GM12872 (cell line): Measurements from ENCODE around the gene TTBK1.

Experiments
- CTCF ChIP-seq: IDR thresholded peaks from 3 replicates; pipeline ENCODE4 v1.5.1; 2011; ENCODE audit warnings: low read depth, mild to moderate bottlenecking, low read length, moderate library complexity; ENCODE audit not compliant: insufficient read depth

The TTBK1 gene

DNA sequence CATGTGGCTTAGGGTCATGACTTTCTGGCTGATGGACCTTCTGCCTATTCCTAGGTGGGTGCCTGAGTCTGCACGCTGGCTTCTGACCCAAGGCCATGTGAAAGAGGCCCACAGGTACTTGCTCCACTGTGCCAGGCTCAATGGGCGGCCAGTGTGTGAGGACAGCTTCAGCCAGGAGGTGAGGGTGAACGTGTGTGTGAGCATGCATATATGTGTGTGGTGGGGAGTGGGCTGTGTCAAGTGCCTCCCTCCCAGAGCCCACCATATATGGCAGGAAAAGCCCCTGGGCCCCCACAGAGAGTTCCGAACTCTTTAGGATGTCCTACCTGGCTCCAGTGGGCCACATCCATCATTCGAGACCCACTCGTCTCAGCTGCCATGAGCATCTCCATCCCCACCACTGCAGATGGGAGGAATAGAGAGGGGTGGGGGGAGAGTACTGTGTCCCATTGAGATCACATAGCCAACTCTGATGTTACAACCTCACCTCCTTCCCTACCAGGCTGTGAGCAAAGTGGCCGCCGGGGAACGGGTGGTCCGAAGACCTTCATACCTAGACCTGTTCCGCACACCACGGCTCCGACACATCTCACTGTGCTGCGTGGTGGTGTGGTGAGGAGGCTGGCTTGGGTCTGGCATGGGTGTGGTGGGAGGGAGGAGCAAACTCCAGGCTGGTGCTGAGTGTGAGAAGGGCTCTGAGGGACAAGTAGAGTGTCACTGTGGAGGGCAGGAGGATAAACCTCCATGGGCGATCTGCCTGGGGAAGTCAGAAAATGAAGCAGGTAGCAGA, 58.0 kb downstream of the TTBK1 start:
- TF ChIP-seq CTCF = no peak

GRCh38 chr6:43302126-43302525, 58.8 kb downstream of the TTBK1 start:
- no peak for TF ChIP-seq CTCF

DNA sequence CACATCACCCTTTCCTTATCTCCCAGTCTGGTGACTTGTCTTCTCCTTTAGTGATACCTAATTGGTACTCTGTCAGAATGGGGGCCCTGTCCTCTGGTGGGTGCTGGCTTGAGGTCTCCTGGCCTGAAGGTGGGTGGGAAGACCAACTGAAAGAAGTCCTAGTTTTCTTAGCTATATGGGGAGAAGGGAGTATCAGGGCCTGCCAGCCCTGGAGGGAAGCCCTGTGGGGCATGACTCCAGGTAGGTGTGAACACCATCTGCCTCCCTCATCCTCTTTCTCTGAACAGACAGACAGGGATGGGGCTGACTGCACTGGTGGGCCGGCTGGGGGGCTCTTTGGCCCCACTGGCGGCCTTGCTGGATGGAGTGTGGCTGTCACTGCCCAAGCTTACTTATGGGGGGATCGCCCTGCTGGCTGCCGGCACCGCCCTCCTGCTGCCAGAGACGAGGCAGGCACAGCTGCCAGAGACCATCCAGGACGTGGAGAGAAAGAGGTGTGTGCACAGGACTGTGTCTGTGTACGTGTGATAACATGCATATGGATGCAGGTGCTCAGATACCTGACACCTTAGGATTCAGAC, 60.6 kb downstream of the TTBK1 start:
- no peak for TF ChIP-seq CTCF

GRCh38 chr6:43304361-43304760, 61.1 kb downstream of the TTBK1 start:
- TF ChIP-seq CTCF = no peak

DNA sequence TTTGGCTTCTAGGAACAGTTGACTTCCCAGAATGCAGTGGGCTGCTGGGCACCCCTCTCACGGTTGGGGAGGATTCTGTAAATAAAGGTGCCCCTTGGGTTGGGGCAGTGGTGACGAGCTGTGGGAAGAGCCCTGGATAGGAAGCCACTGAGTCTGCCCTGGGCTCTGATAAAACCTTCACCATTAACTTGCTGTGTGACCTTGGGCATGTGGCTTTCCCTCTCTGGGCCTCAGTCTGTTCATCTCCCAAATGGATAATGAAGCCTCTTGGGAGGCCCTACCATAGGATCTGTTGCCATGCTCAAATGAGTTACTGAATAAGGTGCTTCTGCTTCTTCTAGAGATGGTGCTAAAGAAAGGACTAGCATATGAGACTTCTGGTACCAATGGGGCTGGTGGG, 61.6 kb downstream of the TTBK1 start:
- no peak for TF ChIP-seq CTCF

DNA sequence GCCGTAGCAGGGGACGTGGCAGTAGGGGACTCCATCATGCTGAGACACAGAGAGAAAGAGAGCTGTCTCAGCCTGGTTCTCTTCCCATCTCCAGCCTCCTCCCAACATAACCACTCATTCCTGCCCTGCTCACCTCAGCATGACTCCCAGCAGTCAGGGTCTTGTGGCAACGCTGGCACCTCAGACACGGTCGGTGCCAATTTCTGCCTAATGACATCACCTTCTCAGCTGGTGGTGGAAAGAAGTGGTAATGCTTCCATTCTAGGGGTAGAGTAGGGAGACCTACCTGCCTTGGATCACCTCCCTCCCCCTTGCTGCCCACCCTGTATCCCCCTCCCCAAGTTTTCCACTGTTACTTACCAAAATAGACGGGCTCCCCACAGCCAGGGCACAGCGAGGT, 62.8 kb downstream of the TTBK1 start:
- TF ChIP-seq CTCF = no peak

DNA sequence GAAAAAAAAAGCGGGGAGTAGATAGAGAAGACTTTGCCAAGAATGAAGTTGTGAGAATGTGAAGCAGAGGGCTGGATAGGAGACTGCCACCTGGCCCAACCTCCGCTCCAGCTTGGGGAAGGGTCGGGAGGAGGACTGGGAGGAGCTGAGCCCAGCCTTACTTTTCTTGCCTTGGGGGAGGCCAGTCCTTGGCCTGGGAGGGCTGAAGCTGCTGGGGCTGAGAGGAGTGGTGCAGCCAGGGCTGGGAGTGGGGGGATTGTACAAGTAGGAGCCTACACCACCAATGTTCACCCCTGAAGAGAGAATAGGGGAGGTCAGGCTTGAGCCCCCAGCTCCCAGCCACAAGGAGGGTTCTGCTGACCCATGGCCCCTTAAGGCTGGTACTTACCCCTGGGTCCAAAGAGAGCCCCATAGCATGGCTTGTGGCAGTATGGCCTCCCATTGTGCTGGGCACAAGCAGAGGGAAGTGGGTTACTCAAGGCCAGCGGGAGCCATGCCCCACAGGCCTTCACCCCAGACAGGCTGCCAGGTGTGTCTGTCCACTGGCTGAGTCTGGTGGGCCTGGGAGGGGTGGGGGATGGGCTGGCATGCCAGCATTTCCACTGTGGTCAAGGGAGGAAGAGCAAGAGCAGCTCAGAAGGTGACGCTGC, 64.3 kb downstream of the TTBK1 start:
- no peak for TF ChIP-seq CTCF
